GM19351 (cell line): ENCODE measurements around the gene BDP1.
"Not testable (repeated sequence)": the region's sequence is repeated elsewhere in the genome, so short reads cannot be mapped to it uniquely, and the experiment has no call there.

Source experiments
- ATAC-seq: cut with Tn5 transposase; IDR thresholded peaks from one replicate; pipeline ENCODE4 v1.9.1; 2021; ENCODE audit warnings: mild to moderate bottlenecking, moderate library complexity; ENCODE audit not compliant: unreplicated experiment

BDP1 gene, protein sequence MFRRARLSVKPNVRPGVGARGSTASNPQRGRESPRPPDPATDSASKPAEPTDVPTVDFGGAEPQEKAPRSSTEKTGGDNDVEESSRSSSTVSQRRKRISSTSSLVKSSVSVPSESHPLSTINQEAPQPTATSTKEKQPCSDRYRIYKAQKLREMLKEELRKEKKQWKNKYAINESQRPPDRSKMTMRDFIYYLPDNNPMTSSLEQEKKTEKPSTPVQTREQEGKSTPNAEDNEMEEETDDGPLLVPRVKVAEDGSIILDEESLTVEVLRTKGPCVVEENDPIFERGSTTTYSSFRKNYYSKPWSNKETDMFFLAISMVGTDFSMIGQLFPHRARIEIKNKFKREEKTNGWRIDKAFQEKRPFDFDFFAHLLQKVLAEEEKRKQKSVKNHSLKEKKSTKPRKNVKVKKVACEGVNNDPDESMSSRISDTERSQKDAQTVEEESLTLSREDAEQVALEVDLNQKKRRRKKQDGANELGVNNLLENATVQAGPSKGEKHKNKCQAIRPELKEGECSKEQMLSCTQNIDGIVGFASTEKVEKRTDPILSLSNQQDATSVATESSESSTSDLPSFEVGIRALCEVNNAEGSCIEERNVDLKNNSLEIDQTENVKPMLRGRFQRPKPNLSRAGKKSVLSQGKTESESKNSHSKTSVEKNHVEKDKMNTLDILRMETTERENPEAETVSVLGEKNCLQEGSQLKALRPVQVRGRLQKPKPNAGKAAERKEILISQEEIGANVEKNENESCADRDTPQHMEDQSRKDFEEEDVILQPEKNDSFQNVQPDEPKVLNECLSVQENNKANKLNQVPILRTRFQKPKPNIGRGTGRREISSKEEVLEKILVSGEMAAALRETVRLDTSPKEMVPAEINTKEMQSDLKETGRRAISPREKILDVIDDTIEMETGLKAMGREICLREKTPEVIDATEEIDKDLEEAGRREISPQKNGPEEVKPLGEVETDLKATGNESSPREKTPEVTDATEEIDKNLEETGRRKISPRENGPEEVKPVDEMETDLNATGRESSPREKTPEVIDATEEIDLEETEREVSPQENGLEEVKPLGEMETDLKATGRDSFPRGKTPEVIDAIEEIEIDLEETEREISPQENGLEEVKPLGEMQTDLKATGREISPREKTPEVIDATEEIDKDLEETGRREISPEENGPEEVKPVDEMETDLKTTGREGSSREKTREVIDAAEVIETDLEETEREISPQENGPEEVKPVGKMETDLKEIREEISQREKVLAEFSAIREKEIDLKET (N-terminal part only)

DNA sequence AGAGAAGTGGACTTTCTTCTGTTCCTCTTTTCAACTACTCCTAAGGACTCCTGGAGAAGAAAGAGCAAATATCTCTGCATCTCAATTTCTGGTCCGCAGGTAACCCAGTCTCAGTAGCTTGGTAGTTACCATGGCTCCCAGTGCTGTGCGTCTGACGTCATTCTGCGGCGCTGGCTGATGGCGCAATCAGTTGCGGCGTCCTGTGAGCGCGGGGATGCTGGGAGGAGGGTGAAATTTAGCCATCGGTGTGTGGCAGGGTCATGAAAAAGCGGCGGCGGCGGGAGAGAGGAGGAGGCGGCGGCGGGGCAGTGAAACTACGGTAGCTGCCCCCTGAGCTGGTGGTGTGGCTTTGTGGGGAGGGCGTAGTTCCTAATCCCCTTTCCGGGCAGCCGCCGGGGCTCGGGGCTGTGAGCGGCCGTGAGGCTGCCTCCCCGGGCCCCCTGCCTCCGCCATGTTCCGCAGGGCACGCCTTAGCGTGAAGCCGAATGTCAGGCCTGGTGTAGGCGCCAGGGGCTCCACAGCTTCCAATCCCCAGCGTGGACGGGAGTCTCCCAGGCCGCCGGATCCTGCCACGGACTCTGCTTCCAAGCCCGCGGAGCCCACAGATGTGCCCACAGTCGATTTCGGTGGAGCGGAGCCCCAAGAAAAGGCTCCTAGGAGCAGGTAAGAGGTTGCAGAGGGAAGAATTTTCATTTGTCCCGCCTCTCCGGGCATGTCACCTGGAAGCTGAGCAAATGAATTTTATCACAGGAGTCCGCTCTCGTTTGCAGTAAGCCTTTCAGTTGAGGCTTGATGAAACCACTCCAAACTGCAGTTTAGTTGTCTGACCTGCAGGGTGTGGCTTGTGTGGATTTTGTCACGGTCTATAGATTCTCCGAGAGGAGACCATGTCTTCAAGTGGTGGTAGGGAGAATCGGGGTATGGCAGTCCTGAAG is at the start of gene BDP1:
Gene BDP1, plus strand, starts transcription at position 225 of the 935 bp plus-strand sequence. Its CDS starts 227 bp downstream, at position 452.
- ATAC-seq = peak; percentile 93

DNA sequence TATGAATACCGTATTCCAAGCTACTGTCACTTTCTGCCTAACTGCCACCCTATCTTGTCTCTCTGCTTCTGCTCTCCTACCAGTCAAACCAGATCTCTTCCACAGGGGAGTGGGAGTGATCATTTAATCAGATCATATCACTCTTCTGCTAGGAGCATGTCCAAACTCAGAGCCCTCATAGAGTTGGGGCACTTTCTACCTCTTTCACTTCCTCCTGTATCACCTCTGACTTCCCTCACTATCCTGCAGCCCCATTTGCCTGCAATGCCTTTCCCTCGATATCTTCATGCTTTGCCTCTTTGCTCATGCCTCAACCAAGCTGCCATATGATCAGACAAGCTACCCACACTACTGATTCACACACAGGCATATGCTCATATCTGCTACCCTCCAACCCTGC is 45.4 kb upstream of the BDP1 start:
- ATAC-seq = not testable (repeated sequence)

GRCh38 chr5:71415626-71416025 is 39.8 kb upstream of the BDP1 start:
- not testable (repeated sequence) for ATAC-seq

DNA sequence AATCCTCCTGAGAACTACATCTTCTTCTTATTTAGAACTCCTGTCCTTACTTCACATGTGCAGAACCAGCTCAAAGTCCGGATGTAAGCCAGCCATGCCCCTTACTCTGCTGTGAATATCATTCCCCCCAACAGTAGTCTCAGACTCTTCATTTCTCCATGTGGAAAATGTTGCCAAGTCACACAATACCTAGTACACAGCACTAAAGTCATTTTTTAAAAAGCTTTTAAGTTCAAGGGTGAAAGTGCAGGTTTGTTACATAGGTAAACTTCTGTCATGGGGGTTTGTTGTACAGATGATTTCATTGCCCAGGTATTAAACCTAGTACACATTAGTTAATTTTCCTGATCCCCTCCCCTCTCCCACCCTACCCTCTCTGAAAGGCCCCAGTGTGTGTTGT is 37.4 kb upstream of the BDP1 start:
- ATAC-seq = not testable (repeated sequence)

- not testable (repeated sequence) for ATAC-seq
Observed at GRCh38 chr5:71421278-71421677, 34.2 kb upstream of the BDP1 start.

GRCh38 chr5:71423896-71424295 is 31.6 kb upstream of the BDP1 start:
- ATAC-seq = not testable (repeated sequence)

GRCh38 chr5:71426686-71427474 is 28.6 kb upstream of the BDP1 start:
- not testable (repeated sequence) for ATAC-seq

DNA sequence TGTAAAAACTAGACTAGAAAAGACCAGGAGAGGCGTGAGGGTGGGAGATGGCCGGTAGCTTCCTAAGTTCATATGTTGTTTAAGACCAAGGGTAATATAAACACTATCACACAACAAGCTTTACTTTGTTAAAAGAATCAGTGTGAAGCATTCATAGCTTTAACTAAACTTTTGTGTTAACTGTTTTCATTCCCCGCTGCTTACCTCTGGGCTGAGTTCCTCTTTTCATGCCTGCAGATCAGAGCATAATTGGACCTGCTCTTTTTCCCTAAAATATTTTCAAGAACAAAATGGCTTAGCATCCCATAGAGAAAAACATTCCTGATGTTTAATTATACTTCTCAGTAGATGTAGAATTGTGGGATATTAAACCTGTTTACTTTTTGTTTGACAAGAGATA is 23.0 kb upstream of the BDP1 start:
- not testable (repeated sequence) for ATAC-seq

GRCh38 chr5:71434825-71435224 is 20.6 kb upstream of the BDP1 start:
- not testable (repeated sequence) for ATAC-seq

GRCh38 chr5:71441564-71441963 is 13.9 kb upstream of the BDP1 start:
- ATAC-seq = not testable (repeated sequence)

GRCh38 chr5:71443891-71444290 is 11.6 kb upstream of the BDP1 start:
- ATAC-seq = not testable (repeated sequence)

- not testable (repeated sequence) for ATAC-seq
Observed at GRCh38 chr5:71445015-71445414, 10.4 kb upstream of the BDP1 start.

DNA sequence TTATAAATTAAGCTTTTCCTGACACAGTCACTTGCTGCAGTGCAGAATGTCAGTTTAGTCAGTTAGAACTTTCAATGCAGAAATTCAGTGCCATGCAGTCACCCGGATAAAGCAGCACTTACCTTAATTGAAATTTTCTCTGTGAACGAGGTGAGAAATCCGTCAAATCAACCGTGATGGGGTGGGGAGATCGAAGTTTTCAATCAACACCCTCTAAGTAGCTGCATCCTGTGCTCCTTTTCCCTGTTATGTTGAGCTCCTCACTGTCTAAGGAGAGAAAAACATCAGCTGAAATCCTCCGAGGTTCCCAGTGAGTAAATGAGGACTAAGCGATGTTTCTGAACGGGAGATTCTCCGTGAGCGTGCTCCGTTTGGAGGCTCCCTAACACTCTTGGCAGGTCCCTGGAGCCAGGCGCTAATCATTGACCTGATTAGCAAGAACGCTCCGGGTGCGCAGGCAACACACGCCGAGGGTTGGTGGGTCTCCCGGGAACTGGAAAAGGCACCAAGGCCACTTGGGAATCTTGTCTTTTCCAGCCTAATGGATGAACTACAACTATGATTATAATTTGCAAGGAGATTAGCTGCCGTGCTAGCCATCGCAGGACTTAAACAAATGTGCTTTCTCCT is 9.8 kb upstream of the BDP1 start:
- ATAC-seq = not testable (repeated sequence)

GRCh38 chr5:71446540-71447216 is 8.8 kb upstream of the BDP1 start:
- ATAC-seq = not testable (repeated sequence)

DNA sequence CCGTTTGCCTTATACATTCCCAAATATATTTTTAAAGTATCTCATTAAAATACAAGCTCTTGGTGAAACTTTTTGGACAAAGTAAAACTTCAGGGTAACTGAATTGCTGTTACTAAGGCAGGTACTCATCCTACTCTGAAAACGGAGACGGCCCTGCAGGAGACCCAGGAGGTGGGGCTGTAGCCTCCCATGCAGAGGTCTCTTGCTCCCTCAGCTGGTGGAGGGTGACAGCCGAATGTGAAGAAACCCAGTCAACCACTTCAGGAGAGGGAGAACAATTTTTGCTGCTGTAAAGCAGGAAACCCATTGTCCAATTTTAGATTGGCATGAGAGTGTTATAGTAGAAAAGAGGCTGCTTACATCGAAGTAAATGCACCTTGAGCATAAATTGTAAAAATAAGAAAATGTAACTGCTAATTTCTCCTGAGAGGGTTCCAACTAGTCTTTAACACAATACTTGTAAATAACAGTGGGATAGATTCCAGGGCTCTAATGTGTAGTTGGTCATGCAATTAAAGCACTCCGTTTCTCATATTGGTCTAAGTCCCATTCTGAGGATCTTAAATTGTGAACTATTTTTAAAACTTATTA is 8.1 kb upstream of the BDP1 start:
- ATAC-seq = peak; percentile 94

GRCh38 chr5:71452876-71453275 is 2.6 kb upstream of the BDP1 start:
- ATAC-seq = no peak

GRCh38 chr5:71454913-71455312 is 538 bp upstream of the BDP1 start:
- ATAC-seq = no peak

DNA sequence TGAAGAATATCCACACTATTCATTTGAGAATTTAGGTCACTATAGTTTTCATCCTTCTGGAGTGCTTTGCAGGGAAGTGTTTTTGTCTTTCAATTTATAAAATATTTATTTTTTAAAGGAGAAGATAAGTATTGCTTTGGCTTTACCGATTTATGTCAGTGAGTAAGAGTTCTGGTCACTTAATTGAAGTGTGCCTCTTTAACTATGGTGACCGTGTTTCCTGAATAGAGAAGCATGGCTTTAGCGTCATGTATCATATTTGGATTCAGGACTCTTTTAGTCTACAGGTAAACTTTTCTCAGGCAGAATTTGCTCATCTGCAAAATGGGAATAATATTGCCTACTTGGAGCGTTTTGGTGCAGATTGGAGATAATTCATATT is 902 bp downstream of the BDP1 start:
- peak; percentile 7 for ATAC-seq
